HEK293T (cell line): ENCODE data around the gene ACVR1B.
A peak's percentile ranks its signal among the peaks of the same experiment; 100 is the strongest.

Experiments
- CTCF ChIA-PET: fragments of 350-600 bp; formaldehyde crosslinking; extraction: SDS; loops from one replicate; lab custom pipeline; 2021; ENCODE audit warnings: antibody characterized with exemption, inconsistent platforms; lab: Yijun Ruan, JAX
- POLR2A ChIA-PET: fragments of 350-600 bp; formaldehyde crosslinking; extraction: SDS; loops from one replicate; lab custom pipeline; 2020; ENCODE audit warnings: antibody characterized with exemption, inconsistent platforms; lab: Yijun Ruan, JAX
- DNase-seq: peaks from one replicate; pipeline ENCODE4 v3.0.0; 2012; ENCODE audit warnings: mixed read lengths; ENCODE audit errors: extremely low spot score
- ARNT ChIP-seq: fragments of 450-650 bp; IDR thresholded peaks from 2 replicates; pipeline ENCODE4 v1.6.1; 2017; ENCODE audit warnings: mild to moderate bottlenecking
- BHLHE40 ChIP-seq: fragments of 450-650 bp; IDR thresholded peaks from 2 replicates; pipeline ENCODE4 v1.6.1; 2016; ENCODE audit warnings: mild to moderate bottlenecking, moderate library complexity, borderline replicate concordance
- CTBP1 ChIP-seq: fragments of 450-650 bp; IDR thresholded peaks from 2 replicates; pipeline ENCODE4 v1.6.1; 2016; ENCODE audit warnings: borderline replicate concordance
- ELF4 ChIP-seq: fragments of 450-650 bp; IDR thresholded peaks from 2 replicates; pipeline ENCODE4 v1.6.1; 2017; ENCODE audit warnings: antibody characterized with exemption
- FOXA1 ChIP-seq: fragments of 450-650 bp; IDR thresholded peaks from 2 replicates; pipeline ENCODE4 v1.6.1; 2016; ENCODE audit warnings: mild to moderate bottlenecking
- FOXK2 ChIP-seq: fragments of 450-650 bp; IDR thresholded peaks from 2 replicates; pipeline ENCODE4 v1.6.1; 2016; ENCODE audit warnings: mild to moderate bottlenecking
- FOXM1 ChIP-seq: fragments of 450-650 bp; IDR thresholded peaks from 2 replicates; pipeline ENCODE4 v1.6.1; 2017; ENCODE audit warnings: mild to moderate bottlenecking, borderline replicate concordance
- HDGF ChIP-seq: fragments of 450-650 bp; IDR thresholded peaks from 2 replicates; pipeline ENCODE4 v1.6.1; 2017; ENCODE audit warnings: antibody characterized with exemption, borderline replicate concordance
- L3MBTL2 ChIP-seq: fragments of 450-650 bp; conservative IDR thresholded peaks from 2 replicates; pipeline ENCODE4 v1.6.1; 2016; ENCODE audit warnings: mild to moderate bottlenecking
- LEF1 ChIP-seq: fragments of 450-650 bp; IDR thresholded peaks from 2 replicates; pipeline ENCODE4 v1.6.1; 2017; ENCODE audit warnings: mild to moderate bottlenecking, borderline replicate concordance
- NFRKB ChIP-seq: fragments of 450-650 bp; IDR thresholded peaks from 2 replicates; pipeline ENCODE4 v1.6.1; 2016; ENCODE audit warnings: mild to moderate bottlenecking, moderate library complexity
- SP1 ChIP-seq: fragments of 450-650 bp; IDR thresholded peaks from 2 replicates; pipeline ENCODE4 v1.6.1; 2017
- SUZ12 ChIP-seq: fragments of 450-650 bp; IDR thresholded peaks from 2 replicates; pipeline ENCODE4 v1.6.1; 2016; ENCODE audit warnings: mild to moderate bottlenecking
- TARDBP ChIP-seq: fragments of 450-650 bp; IDR thresholded peaks from 2 replicates; pipeline ENCODE4 v1.6.1; 2016
- ZNF384 ChIP-seq: fragments of 450-650 bp; IDR thresholded peaks from 2 replicates; pipeline ENCODE4 v1.6.1; 2016
- TF ChIP-seq, protein P1 (sequence below): fragments of 450-650 bp; IDR thresholded peaks from 2 replicates; pipeline ENCODE4 v1.6.1; 2016

The ACVR1B gene

GRCh38 chr12:52026263-52026662 lies 74.8 kb downstream of the ACVR1B start:
- ChIA-PET POLR2A (interaction anchor here (1.0 to 2.0 kb wide), 3 partner anchors 43 to 101 kb away, joined by 3 to 23 read pairs (median 5); partner anchors contain the start of gene ATG101), CTCF (interaction anchor here (0.5 to 9.7 kb wide), 25 partner anchors 11 to 620 kb away, joined by 3 to 99 read pairs (median 5); partner anchors contain the start of gene ATG101)
- TF ChIP-seq ARNT, result no peak
- TF ChIP-seq, protein P1, sequence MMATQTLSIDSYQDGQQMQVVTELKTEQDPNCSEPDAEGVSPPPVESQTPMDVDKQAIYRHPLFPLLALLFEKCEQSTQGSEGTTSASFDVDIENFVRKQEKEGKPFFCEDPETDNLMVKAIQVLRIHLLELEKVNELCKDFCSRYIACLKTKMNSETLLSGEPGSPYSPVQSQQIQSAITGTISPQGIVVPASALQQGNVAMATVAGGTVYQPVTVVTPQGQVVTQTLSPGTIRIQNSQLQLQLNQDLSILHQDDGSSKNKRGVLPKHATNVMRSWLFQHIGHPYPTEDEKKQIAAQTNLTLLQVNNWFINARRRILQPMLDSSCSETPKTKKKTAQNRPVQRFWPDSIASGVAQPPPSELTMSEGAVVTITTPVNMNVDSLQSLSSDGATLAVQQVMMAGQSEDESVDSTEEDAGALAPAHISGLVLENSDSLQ, result no peak
- no peak for TF ChIP-seq CTBP1
- TF ChIP-seq ELF4, result no peak
- TF ChIP-seq ZNF384, result no peak
- no peak for TF ChIP-seq FOXK2
- no peak for TF ChIP-seq NFRKB
- no peak for TF ChIP-seq FOXA1
- TF ChIP-seq L3MBTL2, result no peak
- DNase-seq, result no peak

GRCh38 chr12:52027085-52027843 lies 75.8 kb downstream of the ACVR1B start:
- CTCF ChIA-PET, result interaction anchor here (0.6 to 2.9 kb wide), 4 partner anchors 42 to 91 kb away, joined by 3 to 93 read pairs (median 4); partner anchors contain the start of gene ATG101
- no peak for DNase-seq
- no peak for TF ChIP-seq SUZ12
- TF ChIP-seq SP1, result no peak
- no peak for TF ChIP-seq NFRKB
- no peak for TF ChIP-seq ELF4
- no peak for TF ChIP-seq FOXA1
- TF ChIP-seq, protein P1, result no peak
- no peak for TF ChIP-seq HDGF
- no peak for TF ChIP-seq TARDBP
- no peak for TF ChIP-seq BHLHE40
- TF ChIP-seq FOXM1, result no peak
- no peak for TF ChIP-seq ZNF384
- TF ChIP-seq FOXK2, result no peak
- POLR2A ChIA-PET, result interaction anchor here (0.6 to 1.7 kb wide), 2 partner anchors 10 to 42 kb away, joined by 3 to 4 read pairs; partner anchors contain the start of gene ATG101

DNA sequence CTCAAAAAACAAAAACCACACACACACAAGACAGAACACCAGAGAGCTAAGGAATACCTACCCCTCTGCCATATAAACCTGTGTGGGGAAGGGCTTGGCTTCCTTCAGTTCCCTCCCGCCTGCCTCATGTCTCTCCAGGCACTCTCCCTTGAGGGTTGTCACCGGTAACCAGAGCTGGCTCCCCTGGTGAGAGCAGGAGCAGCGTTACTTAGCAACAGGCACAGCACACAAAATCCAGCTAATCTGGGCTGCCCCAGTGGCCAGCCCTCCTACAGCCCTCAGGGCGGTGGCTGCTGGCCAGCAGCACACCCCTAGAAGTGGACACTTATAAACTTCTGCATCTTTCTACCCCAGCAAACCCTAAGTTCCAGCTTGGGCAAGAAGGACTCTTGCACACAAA lies 78.2 kb downstream of the ACVR1B start:
- ChIA-PET POLR2A (interaction anchor here (1.2 kb wide), 1 partner anchor 40 kb away, joined by 4 read pairs; the partner anchor contains the start of gene ATG101), CTCF (interaction anchor here (0.6 to 1.8 kb wide), 8 partner anchors 9 to 92 kb away, joined by 3 to 8 read pairs (median 3); no protein-coding TSS in a partner anchor)
- TF ChIP-seq ELF4, result no peak
- no peak for TF ChIP-seq LEF1
- TF ChIP-seq, protein P1, result no peak
- TF ChIP-seq L3MBTL2, result no peak
- TF ChIP-seq CTBP1, result no peak
- no peak for TF ChIP-seq FOXK2
- TF ChIP-seq SUZ12, result no peak
- no peak for TF ChIP-seq NFRKB
- DNase-seq, result peak; percentile 67

DNA sequence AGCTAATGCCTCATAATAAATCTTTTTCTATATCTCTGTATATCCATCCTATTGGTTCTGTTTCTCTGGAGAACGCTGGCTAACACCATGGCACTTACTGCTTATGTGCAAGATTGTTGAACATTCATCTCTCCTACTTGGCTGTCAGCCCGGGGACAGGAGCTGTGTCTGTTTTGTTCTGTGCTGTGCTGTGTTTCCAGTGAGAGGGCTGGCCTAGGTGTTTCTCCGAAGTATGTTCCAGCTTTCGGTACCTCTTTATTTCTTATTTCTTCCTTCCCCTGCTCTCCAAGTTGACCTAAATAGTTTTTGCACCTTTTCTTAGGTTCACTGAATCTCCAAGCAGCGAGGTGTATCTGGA lies 80.9 kb downstream of the ACVR1B start:
- TF ChIP-seq HDGF, result no peak
- TF ChIP-seq, protein P1, result peak; percentile 45
- TF ChIP-seq ZNF384, result no peak
- TF ChIP-seq TARDBP, result no peak
- no peak for TF ChIP-seq ARNT
- no peak for TF ChIP-seq FOXK2
- CTCF ChIA-PET, result interaction anchor here (0.7 to 3.9 kb wide), 4 partner anchors 8 to 81 kb away, joined by 3 to 22 read pairs (median 7); partner anchors contain the start of gene ACVR1B
- POLR2A ChIA-PET, result interaction anchor here (0.6 to 2.8 kb wide), 7 partner anchors 11 to 50 kb away, joined by 3 to 22 read pairs (median 7); partner anchors contain the start of genes ATG101 and NR4A1
- no peak for DNase-seq

DNA sequence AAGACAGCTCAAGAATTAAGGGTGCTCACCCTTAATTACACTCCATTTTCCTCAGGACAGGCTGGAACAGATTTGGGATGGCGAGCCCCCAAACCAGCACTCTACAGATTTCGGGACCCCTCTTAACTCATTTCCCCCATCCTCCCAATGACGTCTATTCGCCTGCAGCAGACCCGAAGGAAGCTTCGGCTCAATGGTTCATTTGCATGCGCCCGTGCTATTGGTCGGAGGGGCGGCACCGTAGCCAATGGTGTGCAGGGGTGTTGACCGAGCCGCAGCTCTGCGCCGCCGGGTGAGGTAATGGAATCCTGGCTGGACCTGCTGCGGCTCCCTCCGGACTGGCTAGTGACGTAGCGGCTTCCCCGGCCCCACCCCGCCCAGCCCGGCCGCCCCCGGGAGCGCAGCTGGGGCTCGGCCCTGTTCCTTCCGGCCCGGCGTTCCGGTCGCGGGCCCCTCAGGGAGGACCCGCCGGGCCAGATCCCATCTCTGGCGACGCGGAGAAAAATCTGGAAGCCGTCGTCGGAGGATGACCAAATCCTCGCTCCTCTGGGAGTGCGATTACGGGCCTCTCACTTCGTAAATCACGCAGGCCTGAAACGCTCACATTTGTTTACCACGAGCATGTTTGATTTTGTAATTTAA lies 81.4 kb downstream of the ACVR1B start:
- peak; percentile 92 for DNase-seq
- POLR2A ChIA-PET, result interaction anchor here (0.6 to 2.8 kb wide), 7 partner anchors 11 to 50 kb away, joined by 3 to 22 read pairs (median 7); partner anchors contain the start of genes ATG101 and NR4A1
- TF ChIP-seq ELF4, result no peak
- TF ChIP-seq TARDBP, result no peak
- peak; percentile 43 for TF ChIP-seq L3MBTL2
- no peak for TF ChIP-seq NFRKB
- CTCF ChIA-PET, result interaction anchor here (0.6 to 3.9 kb wide), 4 partner anchors 9 to 81 kb away, joined by 3 to 22 read pairs (median 4); partner anchors contain the start of gene ACVR1B
